Esophagus squamous epithelium (tissue), 4 donors: ENCODE results near the gene TMTC2.

Source experiments
- CTCF ChIP-seq, 6 experiments: fragments of 450-650 bp in 4 of 6; fragments of 200-600 bp in 2 of 6; sonication (generic) in 2 of 6; IDR thresholded peaks; one replicate each; pipeline ENCODE4 v1.5.1; 2016 to 2019; ENCODE audit warnings: antibody characterized with exemption in 6 of 6, mild to moderate bottlenecking in 4 of 6, moderate library complexity in 4 of 6
- POLR2A ChIP-seq, 4 donors: fragments of 450-650 bp; IDR thresholded peaks; one replicate each; pipeline ENCODE4 v1.6.1; 2017; ENCODE audit warnings: antibody characterized with exemption in 4 of 4, mild to moderate bottlenecking in 4 of 4, moderate library complexity in 3 of 4

GRCh38 chr12:82686168-82687020 is at the start of gene TMTC2:
- no peak for TF ChIP-seq CTCF (IDR thresholded peaks at IDR 0.05)
- peak in 2 of 4 donors; percentile 47 to 79 for TF ChIP-seq POLR2A (IDR thresholded peaks at IDR 0.05)
